Upper lobe of right lung (tissue), 1 donor: ENCODE results near the gene CDH23. TPM values are rescaled to one million over a fixed set of nuclear protein-coding genes. Genes with fewer than 3 reads are reported as not detected.
A peak's percentile ranks its signal among the peaks of the same experiment; 100 is the strongest.

Source experiments
- ATAC-seq: fragments of 200-7000 bp; cut with Tn5 transposase; one replicate; pipeline ENCODE4 v1.9.1; 2020; ENCODE audit warnings: mild to moderate bottlenecking, moderate library complexity
- DNase-seq: peaks from one replicate; pipeline ENCODE4 v3.0.0-alpha.2; 2020
- H3K27ac ChIP-seq: fragments of 200-600 bp; one replicate; pipeline ENCODE4 v1.8.0; 2022
- H3K27me3 ChIP-seq: fragments of 200-600 bp; one replicate; pipeline ENCODE4 v1.8.0; 2022; ENCODE audit warnings: mild to moderate bottlenecking
- H3K36me3 ChIP-seq: fragments of 200-600 bp; one replicate; pipeline ENCODE4 v1.8.0; 2022
- H3K4me1 ChIP-seq: fragments of 200-600 bp; one replicate; pipeline ENCODE4 v1.8.0; 2022
- H3K4me3 ChIP-seq: fragments of 200-600 bp; one replicate; pipeline ENCODE4 v1.8.0; 2022; ENCODE audit warnings: mild to moderate bottlenecking
- H3K9me3 ChIP-seq: fragments of 200-600 bp; one replicate; pipeline ENCODE4 v1.8.0; 2022
- CTCF ChIP-seq: fragments of 200-600 bp; IDR thresholded peaks from one replicate; pipeline ENCODE4 v1.8.0; 2022; ENCODE audit warnings: antibody characterized with exemption
- intact Hi-C: fragments of 100-400 bp; cut with DNase I; formaldehyde crosslinking; loops from one replicate; pipeline ENCODE4 v1.11.0; 2022
- total RNA-seq: library from RNA; stranded (reverse); fragmentation: NEBNext Ultra II Directional; extraction: Animal tissue kit (Norgen Biotek cat#: 25700); gene quantifications from one replicate; pipeline ENCODE4 v1.2.1, GENCODE V29; 2021
- donor health status: DM: no; HTN: yes; CAD: no; lungs with severe emphysema.

CDH23 gene
- total RNA-seq, 1 donor from 2014 or later, result 10.9 TPM

DNA sequence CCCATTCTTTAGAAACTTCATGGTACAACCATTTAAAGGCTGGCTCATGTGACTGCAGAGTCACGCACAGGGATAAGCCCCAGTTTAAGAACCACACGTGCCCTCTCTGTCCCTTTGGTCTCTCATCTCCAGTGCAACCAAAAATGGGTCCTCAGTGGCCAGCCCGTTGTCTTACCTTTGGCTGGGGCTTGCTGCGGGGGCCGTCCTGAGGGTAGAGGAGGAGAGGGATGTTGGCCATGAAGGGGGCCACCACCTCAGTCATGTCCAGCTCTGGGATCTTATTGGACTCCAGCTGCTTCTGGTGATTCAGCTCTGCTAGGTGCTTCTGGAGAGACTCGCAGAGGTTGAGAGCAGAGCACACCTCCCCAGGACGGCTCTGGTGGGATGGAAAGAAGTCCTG, 432.0 kb downstream of the CDH23 start:
- peaks cover 9% of the 10 kb centered on the region for H3K4me1 ChIP-seq
- H3K36me3 ChIP-seq, result peaks cover 95% of the 10 kb centered on the region
- no peak overlapping the region for H3K27ac ChIP-seq
- no peak for TF ChIP-seq CTCF
- no peak for DNase-seq
- intact Hi-C loops, result no loop called here
- no peak overlapping the region for H3K4me3 ChIP-seq
- ATAC-seq, result no peak
- no peaks in the 10 kb centered on the region for H3K9me3 ChIP-seq
- no peaks in the 10 kb centered on the region for H3K27me3 ChIP-seq

- H3K4me1 ChIP-seq, result peaks cover 12% of the 10 kb centered on the region
- peak; percentile 84 for ATAC-seq
- no peak overlapping the region for H3K27ac ChIP-seq
- H3K36me3 ChIP-seq, result peaks cover 95% of the 10 kb centered on the region
- H3K4me3 ChIP-seq, result no peak overlapping the region
- H3K27me3 ChIP-seq, result no peaks in the 10 kb centered on the region
- no peak for TF ChIP-seq CTCF
- DNase-seq, result no peak
- no peaks in the 10 kb centered on the region for H3K9me3 ChIP-seq
- intact Hi-C loops, result no loop called here
Measured at GRCh38 chr10:71829171-71829570, 432.5 kb downstream of the CDH23 start.

DNA sequence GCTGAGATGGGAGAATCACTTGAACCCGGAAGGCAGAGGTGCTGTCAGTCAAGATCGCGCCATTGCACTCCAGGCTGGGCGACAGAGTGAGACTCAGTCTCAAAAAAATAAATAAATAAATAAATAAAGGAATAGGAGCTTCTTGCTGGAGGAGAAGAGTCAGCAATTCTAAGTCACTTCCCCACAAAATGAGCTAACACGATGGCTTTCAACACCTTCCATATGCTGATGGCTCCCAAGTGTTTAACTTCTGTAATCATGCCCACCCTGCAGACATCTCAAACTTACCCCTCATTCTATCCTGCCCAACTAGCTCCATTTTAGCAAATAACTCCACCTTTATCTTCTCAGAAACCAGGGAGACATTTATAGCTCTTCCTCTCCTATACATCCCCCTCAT, 433.2 kb downstream of the CDH23 start:
- peaks cover 90% of the 10 kb centered on the region for H3K36me3 ChIP-seq
- no peak overlapping the region for H3K4me3 ChIP-seq
- intact Hi-C loops, result loop anchor here (10.0 kb wide), 1 partner anchor 65 kb away; no protein-coding TSS in a partner anchor
- peaks cover 12% of the 10 kb centered on the region for H3K4me1 ChIP-seq
- DNase-seq (no peak), ATAC-seq (no peak)
- no peaks in the 10 kb centered on the region for H3K9me3 ChIP-seq
- H3K27ac ChIP-seq, result no peak overlapping the region
- TF ChIP-seq CTCF, result no peak
- H3K27me3 ChIP-seq, result no peaks in the 10 kb centered on the region

GRCh38 chr10:71830726-71831125, 434.0 kb downstream of the CDH23 start:
- no peak for DNase-seq
- H3K27me3 ChIP-seq, result no peaks in the 10 kb centered on the region
- no peak overlapping the region for H3K4me3 ChIP-seq
- no peak overlapping the region for H3K27ac ChIP-seq
- intact Hi-C loops, result loop anchor here (10.0 kb wide), 1 partner anchor 64 kb away; no protein-coding TSS in a partner anchor
- no peak for TF ChIP-seq CTCF
- peaks cover 19% of the 10 kb centered on the region for H3K4me1 ChIP-seq
- no peak for ATAC-seq
- no peaks in the 10 kb centered on the region for H3K9me3 ChIP-seq
- H3K36me3 ChIP-seq, result peaks cover 81% of the 10 kb centered on the region

DNA sequence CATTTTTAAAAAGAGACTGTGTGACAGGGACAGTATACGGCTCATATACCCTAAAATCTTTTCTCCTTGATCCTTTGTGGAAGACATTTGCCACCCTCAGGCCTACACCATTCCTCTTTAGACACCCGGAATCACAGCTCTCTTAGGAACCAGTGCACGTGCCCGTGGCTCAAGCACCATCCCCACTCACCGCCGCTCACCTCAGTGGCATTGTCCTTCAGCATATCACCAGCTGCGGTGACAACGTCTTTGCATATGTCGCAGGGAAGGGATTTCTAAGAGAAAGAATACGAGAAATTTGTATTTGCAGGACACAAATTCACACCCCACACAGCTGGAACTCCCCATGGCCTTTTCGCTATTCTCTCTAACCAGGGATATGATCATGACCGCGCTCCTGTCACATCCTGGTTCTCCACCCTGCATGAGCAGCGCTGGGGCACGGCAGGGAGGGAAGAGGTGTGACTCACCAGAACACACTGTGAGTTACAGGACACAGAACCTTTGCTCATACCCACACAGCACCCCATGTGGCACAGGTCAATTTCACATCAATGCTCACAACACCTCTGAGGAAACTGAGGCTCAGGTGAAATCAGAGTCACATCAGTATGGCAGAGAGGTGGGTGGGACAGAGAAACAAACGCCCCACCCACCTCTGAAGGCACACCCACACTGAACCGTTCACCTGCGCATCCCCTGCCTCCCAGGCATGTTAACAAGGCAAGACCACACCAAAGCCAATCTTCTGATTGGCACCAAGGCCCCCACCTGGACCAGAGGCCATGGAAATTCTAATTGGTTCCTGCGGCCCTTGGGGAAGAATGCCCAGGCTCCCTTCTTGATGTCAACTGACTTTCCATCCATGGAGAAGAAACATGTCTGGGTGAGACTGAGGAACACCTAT, 435.2 kb downstream of the CDH23 start:
- Histone ChIP-seq H3K4me3 (no peak overlapping the region), H3K36me3 (peaks cover 70% of the 10 kb centered on the region), H3K9me3 (no peaks in the 10 kb centered on the region), H3K27me3 (no peaks in the 10 kb centered on the region), H3K27ac (no peak overlapping the region), H3K4me1 (peaks cover 30% of the 10 kb centered on the region)
- TF ChIP-seq CTCF, result no peak
- intact Hi-C loops, result loop anchor here (10.0 kb wide), 1 partner anchor 63 kb away; no protein-coding TSS in a partner anchor
- DNase-seq (no peak), ATAC-seq (no peak)
